ENCODE measurements around the gene PKDCC. TPM values are rescaled to one million over a fixed set of nuclear protein-coding genes. Genes with fewer than 3 reads are reported as not detected.
A peak's percentile ranks its signal among the peaks of the same experiment; 100 is the strongest.

The PKDCC gene
- total RNA-seq, 2 donors from 2014 or later, result 85.3 to 105 TPM

DNA sequence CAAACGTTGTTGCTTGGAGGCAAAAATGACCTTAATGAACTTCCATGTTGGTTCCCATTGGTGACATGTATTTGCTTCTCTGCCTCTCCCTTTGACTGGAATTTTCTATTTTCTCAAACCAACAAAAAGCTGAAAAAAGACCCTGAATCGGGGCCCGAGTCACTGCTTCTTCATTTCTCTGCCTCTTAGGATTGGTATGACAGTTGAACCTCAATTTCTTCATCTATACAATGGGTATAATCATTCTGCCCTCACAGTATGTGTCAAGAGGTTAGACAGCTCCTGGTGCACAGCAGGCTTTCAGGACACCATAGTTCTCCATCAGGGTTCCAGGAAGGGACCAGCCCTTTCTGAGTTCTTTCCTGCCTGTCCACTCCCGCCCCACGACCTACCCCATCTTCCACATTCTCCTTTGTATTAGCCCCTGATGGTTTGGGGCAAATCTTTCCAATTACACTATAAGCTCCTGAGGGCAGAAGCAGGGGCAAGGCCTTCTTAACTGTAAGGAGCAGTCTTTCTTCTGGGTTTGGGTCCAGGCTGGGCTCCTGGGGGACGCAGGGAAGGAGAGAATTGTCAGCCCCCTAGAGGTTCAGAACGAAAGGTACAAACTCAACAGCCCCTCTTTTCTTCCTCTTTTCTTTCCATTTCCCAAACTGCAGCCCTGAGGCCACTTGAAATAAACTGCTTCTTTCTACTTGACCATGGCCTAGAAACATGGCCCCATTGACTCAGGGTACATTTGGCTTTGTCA is 6.3 kb upstream of the PKDCC start:
- H3K4me3 ChIP-seq (ENCODE audit: low read length), result no peak overlapping the region

DNA sequence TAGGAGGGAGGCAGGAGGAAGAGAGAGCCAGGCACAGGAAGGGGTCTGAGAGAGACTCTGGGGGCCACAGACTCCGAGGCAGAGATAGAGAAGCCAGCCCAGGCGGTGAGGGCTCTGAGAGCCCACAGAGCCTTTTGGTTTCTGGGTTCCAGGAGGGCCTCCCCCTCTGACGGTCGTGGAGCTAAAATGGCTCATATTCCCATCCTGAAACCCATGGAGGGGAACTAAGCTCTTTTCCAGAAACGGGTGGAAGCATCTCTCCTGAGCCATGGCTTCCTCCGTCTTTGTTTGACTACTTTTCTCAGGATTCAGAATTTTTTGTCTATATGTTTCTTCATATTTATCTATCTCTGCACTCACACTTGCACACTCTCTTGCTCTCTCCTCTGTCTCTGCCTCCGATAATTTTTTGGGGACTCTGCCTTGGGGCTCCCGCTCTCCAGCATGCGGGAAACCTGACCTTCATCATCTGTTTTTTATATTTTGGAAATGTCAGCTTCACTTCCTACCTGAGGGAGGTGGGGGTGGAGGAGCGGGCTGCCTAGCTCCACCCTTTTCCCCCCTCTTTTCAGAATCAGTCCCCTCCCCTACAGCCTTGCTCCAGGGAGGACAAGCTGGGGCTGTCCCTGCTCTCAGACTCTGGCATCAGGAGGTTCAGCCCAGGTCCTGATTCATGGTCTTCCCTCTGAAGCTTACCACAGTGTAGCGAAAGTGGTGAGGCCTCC is 5.0 kb upstream of the PKDCC start:
- WGBS, 2 experiments (ENCODE audit: insufficient coverage in 1 of 2, insufficient read length in 1 of 2), result 91 to 92% methylated on average over 6 to 11 of the region's 11 CpGs
- no peaks in the 10 kb centered on the region for H3K9me3 ChIP-seq (ENCODE audit: control insufficient read depth, low read length)
- Mint-ChIP-seq H3K4me1 (peaks cover 57% of the 10 kb centered on the region), H3K36me3 (ENCODE audit: low read depth) (no peaks in the 10 kb centered on the region), H3K27ac (no peak overlapping the region), H3K4me3 (no peak overlapping the region), H3K27me3 (ENCODE audit: insufficient read depth) (peaks cover 3% of the 10 kb centered on the region), H3K9me3 (no peaks in the 10 kb centered on the region)
- H3K27me3 ChIP-seq (ENCODE audit: control insufficient read depth, insufficient read depth, low read length, poor library complexity, severe bottlenecking), result no peaks in the 10 kb centered on the region
- DNase-seq, result no peak
- no peak overlapping the region for H3K4me3 ChIP-seq (ENCODE audit: low read length)
- TF ChIP-seq, protein P1, sequence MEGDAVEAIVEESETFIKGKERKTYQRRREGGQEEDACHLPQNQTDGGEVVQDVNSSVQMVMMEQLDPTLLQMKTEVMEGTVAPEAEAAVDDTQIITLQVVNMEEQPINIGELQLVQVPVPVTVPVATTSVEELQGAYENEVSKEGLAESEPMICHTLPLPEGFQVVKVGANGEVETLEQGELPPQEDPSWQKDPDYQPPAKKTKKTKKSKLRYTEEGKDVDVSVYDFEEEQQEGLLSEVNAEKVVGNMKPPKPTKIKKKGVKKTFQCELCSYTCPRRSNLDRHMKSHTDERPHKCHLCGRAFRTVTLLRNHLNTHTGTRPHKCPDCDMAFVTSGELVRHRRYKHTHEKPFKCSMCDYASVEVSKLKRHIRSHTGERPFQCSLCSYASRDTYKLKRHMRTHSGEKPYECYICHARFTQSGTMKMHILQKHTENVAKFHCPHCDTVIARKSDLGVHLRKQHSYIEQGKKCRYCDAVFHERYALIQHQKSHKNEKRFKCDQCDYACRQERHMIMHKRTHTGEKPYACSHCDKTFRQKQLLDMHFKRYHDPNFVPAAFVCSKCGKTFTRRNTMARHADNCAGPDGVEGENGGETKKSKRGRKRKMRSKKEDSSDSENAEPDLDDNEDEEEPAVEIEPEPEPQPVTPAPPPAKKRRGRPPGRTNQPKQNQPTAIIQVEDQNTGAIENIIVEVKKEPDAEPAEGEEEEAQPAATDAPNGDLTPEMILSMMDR (conservative IDR thresholded peaks at IDR 0.05), result no peak
- H3K36me3 ChIP-seq (ENCODE audit: control insufficient read depth, insufficient read depth, low read length), result no peaks in the 10 kb centered on the region
- H3K27ac ChIP-seq (ENCODE audit: low read depth, low read length), result no peak overlapping the region
- H3K4me1 ChIP-seq (ENCODE audit: control insufficient read depth, insufficient read depth, low read length), result peaks cover 11% of the 10 kb centered on the region
- H3K9ac ChIP-seq (ENCODE audit: extremely low read depth, low read length, poor library complexity, severe bottlenecking), result no peak overlapping the region

More for the DNA sequence above, 6.3 kb upstream of the PKDCC start:
- no peak overlapping the region for H3K27ac Mint-ChIP-seq
- no peaks in the 10 kb centered on the region for H3K36me3 Mint-ChIP-seq (ENCODE audit: low read depth)
- peaks cover 57% of the 10 kb centered on the region for H3K4me1 Mint-ChIP-seq
- H3K9ac ChIP-seq (ENCODE audit: extremely low read depth, low read length, poor library complexity, severe bottlenecking), result no peak overlapping the region
- H3K27me3 ChIP-seq (ENCODE audit: control insufficient read depth, insufficient read depth, low read length, poor library complexity, severe bottlenecking), result no peaks in the 10 kb centered on the region
- H3K4me1 ChIP-seq (ENCODE audit: control insufficient read depth, insufficient read depth, low read length), result peaks cover 11% of the 10 kb centered on the region
- H3K27me3 Mint-ChIP-seq (ENCODE audit: insufficient read depth), result peaks cover 3% of the 10 kb centered on the region
- WGBS, 2 experiments (ENCODE audit: insufficient coverage in 1 of 2, insufficient read length in 1 of 2), result 91 to 93% methylated on average over 4 to 7 of the region's 7 CpGs
- DNase-seq, result peak; percentile 56
- H3K4me3 Mint-ChIP-seq, result no peak overlapping the region
- H3K36me3 ChIP-seq (ENCODE audit: control insufficient read depth, insufficient read depth, low read length), result no peaks in the 10 kb centered on the region
- no peak overlapping the region for H3K27ac ChIP-seq (ENCODE audit: low read depth, low read length)
- no peaks in the 10 kb centered on the region for H3K9me3 ChIP-seq (ENCODE audit: control insufficient read depth, low read length)
- no peaks in the 10 kb centered on the region for H3K9me3 Mint-ChIP-seq
- TF ChIP-seq, protein P1 (conservative IDR thresholded peaks at IDR 0.05), result peak; percentile 65

DNA sequence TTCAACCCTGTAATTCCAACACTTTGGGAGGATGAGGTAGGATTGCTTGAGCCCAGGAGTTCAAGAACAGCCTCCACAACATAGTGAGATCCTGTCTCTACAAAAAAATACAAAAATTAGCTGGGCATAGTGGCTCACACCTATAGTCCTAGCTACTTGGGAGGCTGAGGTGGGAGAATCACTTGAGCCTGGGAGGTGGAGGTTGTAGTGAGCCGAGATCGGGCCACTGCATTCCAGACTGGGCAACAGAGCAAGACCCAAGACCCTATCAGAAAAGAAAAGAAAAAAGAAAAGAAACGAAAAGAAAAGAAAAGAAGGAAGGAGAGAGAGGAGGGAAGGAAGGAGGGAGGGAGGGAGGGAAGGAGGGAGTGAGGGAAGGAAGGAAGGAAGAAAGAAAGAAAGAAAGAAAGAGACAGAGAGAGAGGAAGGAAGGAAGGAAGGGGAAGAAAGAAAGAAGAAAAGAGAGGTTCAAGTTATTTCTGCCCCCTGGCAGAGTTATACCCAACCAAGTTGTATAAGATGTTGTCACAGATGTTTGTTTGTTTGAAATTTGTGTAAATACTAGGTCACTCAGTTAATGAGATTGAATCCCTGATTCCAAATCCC is 3.9 kb upstream of the PKDCC start:
- Histone ChIP-seq H3K4me3 (ENCODE audit: low read length) (no peak overlapping the region), H3K9ac (ENCODE audit: extremely low read depth, low read length, poor library complexity, severe bottlenecking) (no peak overlapping the region), H3K9me3 (ENCODE audit: control insufficient read depth, low read length) (no peaks in the 10 kb centered on the region), H3K4me1 (ENCODE audit: control insufficient read depth, insufficient read depth, low read length) (peaks cover 11% of the 10 kb centered on the region), H3K36me3 (ENCODE audit: control insufficient read depth, insufficient read depth, low read length) (no peaks in the 10 kb centered on the region), H3K27ac (ENCODE audit: low read depth, low read length) (no peak overlapping the region), H3K27me3 (ENCODE audit: control insufficient read depth, insufficient read depth, low read length, poor library complexity, severe bottlenecking) (no peaks in the 10 kb centered on the region)
- no peak overlapping the region for H3K4me3 Mint-ChIP-seq
- peaks cover 6% of the 10 kb centered on the region for H3K27me3 Mint-ChIP-seq (ENCODE audit: insufficient read depth)
- TF ChIP-seq, protein P1 (conservative IDR thresholded peaks at IDR 0.05), result no peak
- DNase-seq, result no peak
- H3K36me3 Mint-ChIP-seq (ENCODE audit: low read depth), result no peaks in the 10 kb centered on the region
- no peaks in the 10 kb centered on the region for H3K9me3 Mint-ChIP-seq
- no peak overlapping the region for H3K27ac Mint-ChIP-seq
- WGBS, 2 experiments (ENCODE audit: insufficient coverage in 1 of 2, insufficient read length in 1 of 2), result 91 to 96% methylated on average over 3 of the region's 3 CpGs
- H3K4me1 Mint-ChIP-seq, result peaks cover 56% of the 10 kb centered on the region

All from endodermal cell (in vitro differentiated cells).